GM12873 (cell line): ENCODE data around the gene COPS2.

Experiments used
- TF ChIP-seq, protein P1 (sequence below): IDR thresholded peaks from 2 replicates; pipeline ENCODE4 v1.5.1; 2012; ENCODE audit warnings: low read depth, mild to moderate bottlenecking, moderate library complexity, low read length, control low read depth; ENCODE audit not compliant: insufficient read depth; ENCODE audit errors: missing control alignments

COPS2 gene

DNA sequence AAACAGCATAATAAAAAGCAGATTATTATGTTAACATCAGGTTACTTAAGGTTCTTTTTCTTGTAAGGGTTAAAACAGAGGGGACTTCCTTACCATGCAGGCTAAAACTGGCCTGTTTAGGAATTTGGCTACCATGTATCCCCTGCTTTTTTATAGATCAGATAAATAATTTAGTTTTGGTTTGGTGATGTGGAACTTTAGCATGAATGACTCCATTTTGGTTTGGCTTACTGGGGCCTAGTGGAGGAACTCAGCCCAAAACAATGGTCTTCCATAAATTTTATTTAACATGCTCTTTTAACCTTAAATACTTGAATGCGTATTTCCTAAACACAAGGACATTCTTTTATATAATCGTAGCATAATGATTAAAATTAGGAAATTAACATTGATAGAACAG lies 33.5 kb upstream of the COPS2 start:
- TF ChIP-seq, protein P1, sequence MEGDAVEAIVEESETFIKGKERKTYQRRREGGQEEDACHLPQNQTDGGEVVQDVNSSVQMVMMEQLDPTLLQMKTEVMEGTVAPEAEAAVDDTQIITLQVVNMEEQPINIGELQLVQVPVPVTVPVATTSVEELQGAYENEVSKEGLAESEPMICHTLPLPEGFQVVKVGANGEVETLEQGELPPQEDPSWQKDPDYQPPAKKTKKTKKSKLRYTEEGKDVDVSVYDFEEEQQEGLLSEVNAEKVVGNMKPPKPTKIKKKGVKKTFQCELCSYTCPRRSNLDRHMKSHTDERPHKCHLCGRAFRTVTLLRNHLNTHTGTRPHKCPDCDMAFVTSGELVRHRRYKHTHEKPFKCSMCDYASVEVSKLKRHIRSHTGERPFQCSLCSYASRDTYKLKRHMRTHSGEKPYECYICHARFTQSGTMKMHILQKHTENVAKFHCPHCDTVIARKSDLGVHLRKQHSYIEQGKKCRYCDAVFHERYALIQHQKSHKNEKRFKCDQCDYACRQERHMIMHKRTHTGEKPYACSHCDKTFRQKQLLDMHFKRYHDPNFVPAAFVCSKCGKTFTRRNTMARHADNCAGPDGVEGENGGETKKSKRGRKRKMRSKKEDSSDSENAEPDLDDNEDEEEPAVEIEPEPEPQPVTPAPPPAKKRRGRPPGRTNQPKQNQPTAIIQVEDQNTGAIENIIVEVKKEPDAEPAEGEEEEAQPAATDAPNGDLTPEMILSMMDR = no peak

DNA sequence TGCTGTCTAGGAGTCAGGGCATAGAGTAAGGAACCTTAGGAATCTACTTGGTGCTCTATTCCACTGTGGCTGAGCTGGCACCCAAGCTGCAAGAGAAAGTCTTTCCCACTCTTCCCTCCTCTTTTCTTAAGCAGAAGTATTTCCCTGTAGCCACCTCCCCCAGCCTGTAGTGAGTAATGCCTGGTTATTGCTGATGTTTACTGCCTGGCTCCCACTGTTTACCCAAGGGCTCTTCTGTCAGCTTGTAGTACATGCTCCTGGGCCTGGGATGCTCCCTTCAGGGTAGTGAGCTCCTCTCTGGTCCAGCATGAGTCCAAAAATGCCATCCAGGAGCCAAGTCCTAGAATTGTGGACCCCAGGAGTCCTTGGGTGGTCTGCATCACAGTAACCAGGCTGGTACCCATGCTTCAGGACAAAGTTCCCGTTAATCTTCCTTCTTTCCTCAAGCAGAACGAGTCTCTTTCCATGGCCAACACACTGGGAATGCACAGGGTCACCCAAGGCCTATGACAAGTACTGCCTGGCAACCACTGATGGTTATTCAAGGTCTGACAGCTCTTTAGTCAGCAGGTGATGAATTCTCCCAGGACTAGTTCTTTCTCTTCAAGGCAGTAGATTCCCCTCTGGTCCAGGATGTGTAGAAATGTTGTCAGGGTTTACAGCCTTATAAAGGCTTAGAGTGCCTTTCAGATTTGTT lies 32.3 kb upstream of the COPS2 start:
- TF ChIP-seq, protein P1 = no peak

DNA sequence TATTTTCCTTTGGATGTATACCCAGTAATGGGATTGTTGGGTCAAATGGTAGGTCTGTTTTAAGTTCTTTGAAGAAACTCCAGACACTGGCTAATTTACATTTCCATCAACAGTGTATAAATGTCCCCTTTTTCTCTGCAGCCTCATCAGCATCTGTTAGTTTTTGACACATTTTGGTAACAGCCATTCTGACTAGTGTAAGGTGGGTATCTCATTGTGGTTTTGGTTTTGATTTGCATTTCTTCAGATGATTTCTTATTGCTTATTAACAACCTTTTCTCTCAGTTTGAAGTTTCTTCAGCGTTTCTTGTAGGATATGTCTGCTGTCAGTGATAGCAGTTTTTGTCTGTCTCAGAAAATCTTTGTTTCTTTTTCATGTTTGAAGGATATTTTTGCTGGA lies 30.1 kb upstream of the COPS2 start:
- TF ChIP-seq, protein P1 = no peak

DNA sequence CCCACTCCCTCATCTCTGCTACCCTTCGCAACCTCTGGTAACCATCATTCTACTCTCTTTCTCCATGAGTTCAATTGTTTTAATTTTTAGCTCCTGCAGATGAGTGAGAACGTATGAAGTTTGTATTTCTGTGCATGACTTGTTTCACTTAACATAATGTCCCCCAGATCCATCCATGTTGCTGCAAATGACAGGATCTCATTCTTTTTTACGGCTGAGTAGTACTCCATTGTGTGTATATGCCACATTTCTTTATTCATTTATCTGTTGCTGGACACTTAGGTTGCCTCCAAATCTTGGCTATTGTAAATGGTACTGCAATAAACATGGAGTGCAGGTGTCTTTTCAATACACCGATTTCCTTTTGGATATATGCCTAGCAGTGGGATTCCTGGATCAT lies 26.7 kb upstream of the COPS2 start:
- TF ChIP-seq, protein P1 = no peak

DNA sequence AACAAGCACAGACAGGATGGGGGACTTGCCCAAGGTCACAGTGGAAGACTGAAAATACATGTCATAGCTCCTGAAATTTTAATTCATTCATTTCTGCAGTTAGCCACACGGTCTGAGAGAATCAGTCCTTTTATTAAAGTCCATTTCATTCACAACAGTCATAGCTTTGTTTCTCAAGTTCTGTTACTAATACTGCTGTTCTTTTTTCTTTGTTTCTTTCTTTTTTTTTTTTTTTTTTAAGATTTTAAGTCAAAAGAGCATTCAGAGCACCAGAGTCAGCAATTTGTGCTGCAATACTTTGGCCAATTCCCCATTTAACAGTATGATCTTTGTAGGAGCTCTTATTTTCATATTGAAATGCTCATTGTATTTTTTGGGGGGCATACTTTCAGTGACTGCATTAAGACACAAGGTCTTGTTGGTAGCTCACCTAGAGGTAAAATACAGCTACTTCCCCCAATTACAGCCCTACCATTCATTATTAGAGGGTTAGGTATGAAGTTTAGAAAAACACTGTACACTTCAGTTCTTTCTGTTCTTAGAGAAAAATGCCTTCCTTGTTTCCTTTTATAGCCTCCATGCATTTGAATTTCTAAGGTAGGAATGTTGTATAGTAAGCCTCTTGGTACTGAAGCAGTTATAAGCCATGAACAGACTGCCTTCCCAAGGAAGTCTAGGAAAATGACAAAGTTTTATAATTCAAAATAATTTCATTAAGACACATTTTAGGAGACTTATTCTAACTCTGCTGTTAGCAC lies 24.2 kb upstream of the COPS2 start:
- TF ChIP-seq, protein P1 = no peak

DNA sequence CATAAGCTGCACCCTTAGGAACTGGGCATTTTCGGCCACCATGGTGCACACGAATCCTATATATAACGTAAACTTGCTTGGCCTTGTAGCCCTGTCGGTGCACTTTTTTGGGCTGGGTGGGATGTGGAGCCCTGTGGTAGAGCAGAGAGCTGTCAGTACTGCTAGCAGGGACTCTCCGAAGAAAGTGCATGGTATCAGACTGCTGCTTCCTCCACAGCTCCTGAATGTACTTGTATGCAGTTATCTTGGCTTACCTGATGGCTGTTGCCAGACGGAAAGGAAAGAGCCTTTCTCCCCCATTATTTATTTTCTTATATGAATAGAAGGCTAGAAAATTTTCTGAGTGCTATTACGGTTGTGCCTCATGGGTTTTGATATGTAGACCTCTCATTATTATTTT lies 23.1 kb upstream of the COPS2 start:
- TF ChIP-seq, protein P1 = no peak

DNA sequence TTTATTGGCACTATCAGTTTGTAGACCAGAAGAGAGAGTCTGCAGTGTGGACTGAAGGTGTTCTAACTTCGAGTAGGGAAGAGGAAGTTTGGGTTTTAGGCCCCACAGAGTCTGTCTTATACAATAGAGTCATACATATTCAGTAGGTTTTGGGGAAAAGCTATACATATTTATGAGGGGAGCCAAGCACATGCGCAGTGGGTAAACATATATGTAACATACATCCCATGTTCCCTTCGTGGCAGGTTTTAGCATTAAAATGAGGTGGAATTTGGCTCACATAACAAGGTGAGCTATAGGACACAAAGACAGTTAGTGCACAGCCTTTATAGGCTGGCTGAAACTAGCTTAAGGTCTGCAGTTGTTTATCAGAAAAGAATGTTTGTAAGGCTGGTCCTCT lies 19.5 kb upstream of the COPS2 start:
- TF ChIP-seq, protein P1 = no peak
